ENCODE data around the gene ATP5MK.

ATP5MK gene

GRCh38 chr10:103353281-103353680 lies 43.0 kb downstream of the ATP5MK start:
- Histone ChIP-seq H2AFZ (ENCODE audit: low read depth, low read length) (0 out of 2 replicates have a peak overlapping the region, but pooled peaks have one; percentile 19), H4K20me1 (ENCODE audit: insufficient read depth, low read length) (no peaks in the 10 kb centered on the region), H3K27me3 (ENCODE audit: insufficient read depth, low read length, poor library complexity) (no peaks in the 10 kb centered on the region), H3K4me1 (ENCODE audit: insufficient read depth, low read length) (peaks cover 29% of the 10 kb centered on the region), H3K4me3 (ENCODE audit: low read depth in 1 of 2, low read length in 2 of 2) (no peak overlapping the region), H3K36me3 (ENCODE audit: insufficient read depth, low read length) (peaks cover 10% of the 10 kb centered on the region), H3K27ac (ENCODE audit: low read length) (no peak overlapping the region), H3K9me3 (ENCODE audit: insufficient read depth, low read length, severe bottlenecking) (no peaks in the 10 kb centered on the region), H3K79me2 (ENCODE audit: insufficient read depth, low read length) (peaks cover 36% of the 10 kb centered on the region), H3K4me2 (ENCODE audit: insufficient read depth, low read length) (no peak overlapping the region), H3K9ac (ENCODE audit: low read depth, low read length) (no peak overlapping the region)
- no peak for DNase-seq
- no peak for TF ChIP-seq EZH2 (IDR thresholded peaks at IDR 0.05; ENCODE audit: borderline replicate concordance, low read depth, low read length, severe bottlenecking)
- TF ChIP-seq, protein P1, sequence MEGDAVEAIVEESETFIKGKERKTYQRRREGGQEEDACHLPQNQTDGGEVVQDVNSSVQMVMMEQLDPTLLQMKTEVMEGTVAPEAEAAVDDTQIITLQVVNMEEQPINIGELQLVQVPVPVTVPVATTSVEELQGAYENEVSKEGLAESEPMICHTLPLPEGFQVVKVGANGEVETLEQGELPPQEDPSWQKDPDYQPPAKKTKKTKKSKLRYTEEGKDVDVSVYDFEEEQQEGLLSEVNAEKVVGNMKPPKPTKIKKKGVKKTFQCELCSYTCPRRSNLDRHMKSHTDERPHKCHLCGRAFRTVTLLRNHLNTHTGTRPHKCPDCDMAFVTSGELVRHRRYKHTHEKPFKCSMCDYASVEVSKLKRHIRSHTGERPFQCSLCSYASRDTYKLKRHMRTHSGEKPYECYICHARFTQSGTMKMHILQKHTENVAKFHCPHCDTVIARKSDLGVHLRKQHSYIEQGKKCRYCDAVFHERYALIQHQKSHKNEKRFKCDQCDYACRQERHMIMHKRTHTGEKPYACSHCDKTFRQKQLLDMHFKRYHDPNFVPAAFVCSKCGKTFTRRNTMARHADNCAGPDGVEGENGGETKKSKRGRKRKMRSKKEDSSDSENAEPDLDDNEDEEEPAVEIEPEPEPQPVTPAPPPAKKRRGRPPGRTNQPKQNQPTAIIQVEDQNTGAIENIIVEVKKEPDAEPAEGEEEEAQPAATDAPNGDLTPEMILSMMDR (IDR thresholded peaks at IDR 0.05; ENCODE audit: borderline replicate concordance, extremely low read depth, low read length, poor library complexity, severe bottlenecking): peak; percentile 35
- no peak for ATAC-seq (ENCODE audit: insufficient read depth, low read depth)

- H4K20me1 ChIP-seq (ENCODE audit: insufficient read depth, low read length): no peaks in the 10 kb centered on the region
- DNase-seq: peak; percentile 80
- peak within 1 kb of the TSS; percentile 82 for H3K9ac ChIP-seq (ENCODE audit: low read depth, low read length)
- H2AFZ ChIP-seq (ENCODE audit: low read depth, low read length): peak within 1 kb of the TSS; percentile 99
- H3K79me2 ChIP-seq (ENCODE audit: insufficient read depth, low read length): peaks cover 43% of the 10 kb centered on the region
- no peaks in the 10 kb centered on the region for H3K9me3 ChIP-seq (ENCODE audit: insufficient read depth, low read length, severe bottlenecking)
- TF ChIP-seq, protein P1 (IDR thresholded peaks at IDR 0.05; ENCODE audit: borderline replicate concordance, extremely low read depth, low read length, poor library complexity, severe bottlenecking): peak; percentile 23
- TF ChIP-seq EZH2 (IDR thresholded peaks at IDR 0.05; ENCODE audit: borderline replicate concordance, low read depth, low read length, severe bottlenecking): no peak
- H3K27me3 ChIP-seq (ENCODE audit: insufficient read depth, low read length, poor library complexity): no peaks in the 10 kb centered on the region
- peak within 1 kb of the TSS; percentile 72 to 75 for H3K4me3 ChIP-seq (ENCODE audit: low read depth in 1 of 2, low read length in 2 of 2)
- peak within 1 kb of the TSS; percentile 91 for H3K4me2 ChIP-seq (ENCODE audit: insufficient read depth, low read length)
- peaks cover 29% of the 10 kb centered on the region for H3K36me3 ChIP-seq (ENCODE audit: insufficient read depth, low read length)
- peak within 1 kb of the TSS; percentile 96 for H3K27ac ChIP-seq (ENCODE audit: low read length)
- peaks cover 33% of the 10 kb centered on the region for H3K4me1 ChIP-seq (ENCODE audit: insufficient read depth, low read length)
- peak; percentile 85 for ATAC-seq (ENCODE audit: insufficient read depth, low read depth)
Observed at GRCh38 chr10:103350517-103351260, 45.6 kb downstream of the ATP5MK start, which contains the start of gene PCGF6. Gene PCGF6, minus strand, starts transcription at chr10:103351140. Its CDS starts 74 bp downstream, at chr10:103351066.

- ATAC-seq (ENCODE audit: insufficient read depth, low read depth) (peak; percentile 9; the same call in 2 of the 3 replicates), DNase-seq (no peak)
- peak overlapping the region; percentile 91 for H3K4me2 ChIP-seq (ENCODE audit: insufficient read depth, low read length)
- peak overlapping the region; percentile 82 for H3K9ac ChIP-seq (ENCODE audit: low read depth, low read length)
- peaks cover 34% of the 10 kb centered on the region for H3K36me3 ChIP-seq (ENCODE audit: insufficient read depth, low read length)
- H2AFZ ChIP-seq (ENCODE audit: low read depth, low read length): peak overlapping the region; percentile 99
- TF ChIP-seq EZH2 (IDR thresholded peaks at IDR 0.05; ENCODE audit: borderline replicate concordance, low read depth, low read length, severe bottlenecking): no peak
- TF ChIP-seq, protein P1 (IDR thresholded peaks at IDR 0.05; ENCODE audit: borderline replicate concordance, extremely low read depth, low read length, poor library complexity, severe bottlenecking): no peak
- H4K20me1 ChIP-seq (ENCODE audit: insufficient read depth, low read length): no peaks in the 10 kb centered on the region
- H3K79me2 ChIP-seq (ENCODE audit: insufficient read depth, low read length): peaks cover 45% of the 10 kb centered on the region
- H3K4me3 ChIP-seq (ENCODE audit: low read depth in 1 of 2, low read length in 2 of 2): peak overlapping the region; percentile 72 to 75
- H3K27me3 ChIP-seq (ENCODE audit: insufficient read depth, low read length, poor library complexity): no peaks in the 10 kb centered on the region
- peak overlapping the region; percentile 96 for H3K27ac ChIP-seq (ENCODE audit: low read length)
- H3K4me1 ChIP-seq (ENCODE audit: insufficient read depth, low read length): peaks cover 33% of the 10 kb centered on the region
- no peaks in the 10 kb centered on the region for H3K9me3 ChIP-seq (ENCODE audit: insufficient read depth, low read length, severe bottlenecking)
Observed at GRCh38 chr10:103350175-103350516, 46.1 kb downstream of the ATP5MK start.

All from DND-41 (cell line).